ENCODE measurements around the gene SUMO4. TPM values are rescaled to one million over a fixed set of nuclear protein-coding genes. Genes with fewer than 3 reads are reported as not detected.
A peak's percentile ranks its signal among the peaks of the same experiment; 100 is the strongest.

SUMO4 gene
- total and polyA plus RNA-seq, 9 of the 15 experiments (the other 6 are each of a cell fraction or from before 2014, with no cell fraction given) = 0.20 to 1.9 (median 0.50) TPM; not detected in 2

- Histone ChIP-seq H4K20me1 (replicated peaks; ENCODE audit: control insufficient read depth, insufficient read depth, low read length) (0 out of 2 replicates have a peak, but pooled peaks cover 2% of the 10 kb centered on the region), H3K4me3 (no peak overlapping the region), H3K36me3 (ENCODE audit: control insufficient read depth, insufficient read depth, low read length) (no peaks in the 10 kb centered on the region), H3K79me2 (ENCODE audit: control insufficient read depth, insufficient read depth, low read length) (no peaks in the 10 kb centered on the region), H2AFZ (ENCODE audit: low read depth, low read length) (no peak overlapping the region), H3K4me2 (ENCODE audit: insufficient read depth, low read length) (no peak overlapping the region), H3K9me1 (ENCODE audit: control insufficient read depth, insufficient read depth, low read length) (no peaks in the 10 kb centered on the region), H3K27me3 (ENCODE audit: control insufficient read depth in 2 of 2, insufficient read depth in 2 of 2, low read length in 2 of 2) (peaks cover 24 to 44% of the 10 kb centered on the region in 2 experiments), H3K9ac (ENCODE audit: insufficient read depth in 1 of 2, low read depth in 2 of 2, low read length in 2 of 2) (no peak overlapping the region), H3K27ac (ENCODE audit: extremely low read depth, low read depth, low read length) (no peak overlapping the region), H3K4me1 (replicated peaks in 1 of 2; ENCODE audit: control insufficient read depth in 2 of 2, insufficient read depth in 2 of 2, low read length in 2 of 2) (no peaks in the 10 kb centered on the region), H3K9me3 (replicated peaks; ENCODE audit: control insufficient read depth, insufficient read depth, low read depth, low read length) (no peaks in the 10 kb centered on the region)
- DNase-seq (ENCODE audit: extremely low read depth in 1 of 4, low spot score in 3 of 4) (no peak), ATAC-seq (no peak), FAIRE-seq (peak; percentile 44)
- intact Hi-C loops (cut with micrococcal nuclease) (loop anchor here (10.0 kb wide), 1 partner anchor 242 kb away; no protein-coding TSS in a partner anchor), in situ Hi-C loops (cut with MboI) (loop anchor here (25.0 kb wide), 1 partner anchor 875 kb away; no protein-coding TSS in a partner anchor)
- 33% methylated on average over 3 of the region's 3 CpGs for WGBS (ENCODE audit: insufficient coverage, low coverage, missing lambda C conversion rate)
- no peak for TF ChIP-seq ZNF586 (CRISPR knock-in tag; conservative IDR thresholded peaks at IDR 0.05)
- TF ChIP-seq TGIF2 (CRISPR knock-in tag; IDR thresholded peaks at IDR 0.05) = no peak
- no peak for TF ChIP-seq ARNT (IDR thresholded peaks at IDR 0.05)
- TF ChIP-seq TRIM28 (IDR thresholded peaks at IDR 0.05) = no peak
- TF ChIP-seq ZNF354B (CRISPR knock-in tag; IDR thresholded peaks at IDR 0.05) = no peak
- TF ChIP-seq ZNF695 (CRISPR knock-in tag; IDR thresholded peaks at IDR 0.05) = no peak
- TF ChIP-seq NFIX (CRISPR knock-in tag; IDR thresholded peaks at IDR 0.05; ENCODE audit: low read depth) = no peak
- no peak for TF ChIP-seq RBM14 (IDR thresholded peaks at IDR 0.05; ENCODE audit: borderline replicate concordance, insufficient read depth, low read depth, low read length)
- TF ChIP-seq POLR2AphosphoS5 (IDR thresholded peaks at IDR 0.05; ENCODE audit: control insufficient read depth, insufficient read depth, low read depth, low read length) = no peak
- TF ChIP-seq E2F8 (IDR thresholded peaks at IDR 0.05; ENCODE audit: low read depth, partially characterized antibody) = no peak
- no peak for TF ChIP-seq PHF21A (IDR thresholded peaks at IDR 0.05; ENCODE audit: borderline replicate concordance, low read depth)
- no peak for TF ChIP-seq PKNOX1 (IDR thresholded peaks at IDR 0.05)
- CTCF ChIA-PET (ENCODE audit: low intra/inter-chr PET ratio) = no interaction called here
- no TSS peak for BruUV-seq (replicated peaks)
- POLR2A ChIA-PET = no interaction called here
Measured at GRCh38 chr6:149437212-149437611, 37.1 kb downstream of the SUMO4 start.

Measured in K562 (cell line).